Measurements from ENCODE around the gene PLEKHO2. TPM values are rescaled to one million over a fixed set of nuclear protein-coding genes. Genes with fewer than 3 reads are reported as not detected.

PLEKHO2 gene
- total RNA-seq, 1 donor from 2014 or later, result 57.4 TPM

GRCh38 chr15:64912379-64913325, 70.9 kb downstream of the PLEKHO2 start:
- no peak for DNase-seq (ENCODE audit: low read depth in 2 of 2)

- no peak for DNase-seq (ENCODE audit: low read depth in 2 of 2)
Observed at GRCh38 chr15:64915518-64916227, 74.0 kb downstream of the PLEKHO2 start.

- DNase-seq (ENCODE audit: low read depth in 2 of 2), result no peak
Observed at GRCh38 chr15:64916365-64916764, 74.7 kb downstream of the PLEKHO2 start.

GRCh38 chr15:64917211-64917610, 75.5 kb downstream of the PLEKHO2 start:
- no peak for DNase-seq (ENCODE audit: low read depth in 2 of 2)

Other genes starting within 250 kb of the PLEKHO2 start
- gene RBPMS2, start 66.3 kb upstream of the PLEKHO2 start, total RNA-seq, result under 0.01 and 0.25 TPM in 2 replicates
- gene PIF1, start 16.3 kb upstream of the PLEKHO2 start, total RNA-seq, result 4.4 and 9.0 TPM in 2 replicates
- 6.0 and 11.8 TPM in 2 replicates for gene ANKDD1A, start 70.0 kb downstream of the PLEKHO2 start, total RNA-seq
- gene SPG21, start 148.0 kb downstream of the PLEKHO2 start, total RNA-seq, result 52.0 and 80.7 TPM in 2 replicates
- 12.7 and 17.1 TPM in 2 replicates for gene MTFMT, start 187.7 kb downstream of the PLEKHO2 start, total RNA-seq
- gene SLC51B, start 203.5 kb downstream of the PLEKHO2 start, total RNA-seq, result not detected in 2 replicates
- not detected in 2 replicates for gene RASL12, start 226.1 kb downstream of the PLEKHO2 start, total RNA-seq
- gene KBTBD13, start 234.8 kb downstream of the PLEKHO2 start, total RNA-seq, result not detected in 2 replicates

All from dermis microvascular lymphatic vessel endothelial cell (primary cell).